Measurements from ENCODE around the gene MRNIP. TPM values are rescaled to one million over a fixed set of nuclear protein-coding genes. Genes with fewer than 3 reads are reported as not detected.

MRNIP gene
- total and polyA plus RNA-seq, 2 of the 4 experiments (the other 2 are of a cell fraction) = 6.6 to 24.7 TPM

DNA sequence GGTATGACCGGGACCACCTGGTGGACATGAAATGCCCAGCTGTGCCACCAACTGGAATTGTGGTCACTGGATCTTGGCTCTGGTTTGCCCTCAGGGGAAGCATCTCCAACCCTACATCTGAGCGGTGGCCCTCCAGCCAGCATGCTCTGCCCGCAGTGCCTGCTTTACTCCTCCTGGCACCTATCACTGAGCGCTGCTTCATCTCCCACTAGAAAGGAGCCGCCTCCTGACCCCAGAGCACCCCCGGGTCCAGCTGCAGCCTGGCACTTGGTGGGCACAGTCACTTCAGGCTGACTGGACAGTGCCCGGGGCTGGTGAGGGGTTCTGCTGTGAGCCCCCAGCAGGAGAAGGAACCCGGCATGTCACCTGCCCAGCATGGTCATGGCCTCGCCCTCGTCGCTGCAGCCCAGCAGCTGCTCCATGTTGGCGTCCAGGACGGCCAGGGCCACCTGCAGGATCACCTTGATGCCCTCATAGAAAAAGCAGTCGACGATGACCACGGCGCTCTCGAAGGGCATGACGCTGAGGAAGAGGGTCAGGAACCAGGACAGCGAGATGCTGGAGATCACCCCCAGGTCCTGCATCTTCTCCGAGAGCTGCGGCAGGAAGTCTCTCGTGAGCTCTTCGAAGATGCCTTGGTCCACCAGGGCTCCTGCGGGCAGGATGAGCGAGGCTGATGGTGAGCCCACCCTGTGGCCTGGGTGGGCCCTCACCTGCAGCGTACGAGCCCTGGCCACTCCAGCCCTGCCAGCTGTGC, 16.1 kb upstream of the MRNIP start:
- Histone ChIP-seq H3K4ac (ENCODE audit: low read depth, low read length) (no peak overlapping the region), H2BK15ac (ENCODE audit: low read depth, low read length) (no peak overlapping the region), H3K9me1 (ENCODE audit: insufficient read depth, low read length) (no peaks in the 10 kb centered on the region), H3K79me1 (ENCODE audit: low read depth in 1 of 2, low read length in 2 of 2) (no peaks in the 10 kb centered on the region; a peak in 1 of 4 replicates), H3K27me3 (ENCODE audit: control insufficient read depth, insufficient read depth, low read length) (no peaks in the 10 kb centered on the region), H3K4me2 (ENCODE audit: low read depth, low read length) (no peak overlapping the region), H3K23ac (ENCODE audit: low read depth, low read length) (no peak overlapping the region), H3K9ac (ENCODE audit: low read depth, low read length) (no peak overlapping the region), H2AFZ (replicated peaks; ENCODE audit: low read length, poor library complexity) (no peak overlapping the region), H4K5ac (ENCODE audit: low read depth, low read length) (no peak overlapping the region), H2BK20ac (ENCODE audit: low read depth, low read length) (no peak overlapping the region), H4K91ac (ENCODE audit: insufficient read depth, low read depth, low read length) (no peak overlapping the region), H4K20me1 (ENCODE audit: insufficient read depth, low read length) (no peaks in the 10 kb centered on the region), H4K8ac (ENCODE audit: low read depth in 2 of 2, low read length in 2 of 2) (no peak overlapping the region), H2AK5ac (ENCODE audit: low read depth, low read length) (no peak overlapping the region), H3K56ac (ENCODE audit: extremely low read depth, insufficient read depth, low read length) (no peak overlapping the region), H3K27ac (ENCODE audit: insufficient read depth, low read length) (no peak overlapping the region), H2BK5ac (ENCODE audit: low read depth, low read length, poor library complexity, severe bottlenecking) (no peak overlapping the region), H3K36me3 (ENCODE audit: control insufficient read depth, insufficient read depth, low read length) (peaks cover 73% of the 10 kb centered on the region), H3K18ac (ENCODE audit: low read depth, low read length) (no peak overlapping the region), H2BK120ac (ENCODE audit: low read depth, low read length) (no peak overlapping the region), H3K4me1 (ENCODE audit: control insufficient read depth, insufficient read depth, low read length) (no peaks in the 10 kb centered on the region), H3K14ac (replicated peaks; ENCODE audit: low read depth, low read length) (no peak overlapping the region), H3K4me3 (ENCODE audit: insufficient read depth, low read depth, low read length) (no peak overlapping the region), H3K9me3 (ENCODE audit: control insufficient read depth, insufficient read depth, low read length) (no peaks in the 10 kb centered on the region), H2AK9ac (replicated peaks; ENCODE audit: low read depth, low read length, poor library complexity) (no peak overlapping the region)
- BruUV-seq (replicated peaks) = no TSS peak
- DNase-seq (no peak), ATAC-seq (ENCODE audit: low read depth) (no peak)
- WGBS, 2 experiments (ENCODE audit: extremely low coverage in 2 of 2, insufficient read length in 1 of 2) = 96% methylated on average over 14 of the region's 28 CpGs; no CpG with 5 or more reads in 1 of the 2 experiments
- POLR2A ChIA-PET (ENCODE audit: unreplicated experiment) = no interaction called here
- dilution Hi-C loops (cut with HindIII; ENCODE audit: low sequenced_read_pairs, unreplicated experiment) = no loop called here
- CTCF ChIA-PET = no interaction called here
- intact Hi-C loops (cut with micrococcal nuclease) = no loop called here
- in situ Hi-C loops (cut with MboI; ENCODE audit: low sequenced_read_pairs) = no loop called here
- TF ChIP-seq FOS (IDR thresholded peaks at IDR 0.05; ENCODE audit: low read depth, low read length) (no peak), MAFK (IDR thresholded peaks at IDR 0.05; ENCODE audit: low read depth, low read length) (no peak), NFE2L2 (IDR thresholded peaks at IDR 0.05; ENCODE audit: low read depth, low read length) (no peak), RCOR1 (IDR thresholded peaks at IDR 0.05; ENCODE audit: insufficient replicate concordance, low read length) (no peak), RAD21 (IDR thresholded peaks at IDR 0.05; ENCODE audit: low read length) (no peak), CEBPB (IDR thresholded peaks at IDR 0.05; ENCODE audit: low read depth, low read length) (no peak)
- TF ChIP-seq, protein P1, sequence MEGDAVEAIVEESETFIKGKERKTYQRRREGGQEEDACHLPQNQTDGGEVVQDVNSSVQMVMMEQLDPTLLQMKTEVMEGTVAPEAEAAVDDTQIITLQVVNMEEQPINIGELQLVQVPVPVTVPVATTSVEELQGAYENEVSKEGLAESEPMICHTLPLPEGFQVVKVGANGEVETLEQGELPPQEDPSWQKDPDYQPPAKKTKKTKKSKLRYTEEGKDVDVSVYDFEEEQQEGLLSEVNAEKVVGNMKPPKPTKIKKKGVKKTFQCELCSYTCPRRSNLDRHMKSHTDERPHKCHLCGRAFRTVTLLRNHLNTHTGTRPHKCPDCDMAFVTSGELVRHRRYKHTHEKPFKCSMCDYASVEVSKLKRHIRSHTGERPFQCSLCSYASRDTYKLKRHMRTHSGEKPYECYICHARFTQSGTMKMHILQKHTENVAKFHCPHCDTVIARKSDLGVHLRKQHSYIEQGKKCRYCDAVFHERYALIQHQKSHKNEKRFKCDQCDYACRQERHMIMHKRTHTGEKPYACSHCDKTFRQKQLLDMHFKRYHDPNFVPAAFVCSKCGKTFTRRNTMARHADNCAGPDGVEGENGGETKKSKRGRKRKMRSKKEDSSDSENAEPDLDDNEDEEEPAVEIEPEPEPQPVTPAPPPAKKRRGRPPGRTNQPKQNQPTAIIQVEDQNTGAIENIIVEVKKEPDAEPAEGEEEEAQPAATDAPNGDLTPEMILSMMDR (conservative IDR thresholded peaks at IDR 0.05; ENCODE audit: low read depth, low read length) = no peak
- TF ChIP-seq, protein P2, sequence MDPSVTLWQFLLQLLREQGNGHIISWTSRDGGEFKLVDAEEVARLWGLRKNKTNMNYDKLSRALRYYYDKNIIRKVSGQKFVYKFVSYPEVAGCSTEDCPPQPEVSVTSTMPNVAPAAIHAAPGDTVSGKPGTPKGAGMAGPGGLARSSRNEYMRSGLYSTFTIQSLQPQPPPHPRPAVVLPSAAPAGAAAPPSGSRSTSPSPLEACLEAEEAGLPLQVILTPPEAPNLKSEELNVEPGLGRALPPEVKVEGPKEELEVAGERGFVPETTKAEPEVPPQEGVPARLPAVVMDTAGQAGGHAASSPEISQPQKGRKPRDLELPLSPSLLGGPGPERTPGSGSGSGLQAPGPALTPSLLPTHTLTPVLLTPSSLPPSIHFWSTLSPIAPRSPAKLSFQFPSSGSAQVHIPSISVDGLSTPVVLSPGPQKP (IDR thresholded peaks at IDR 0.05; ENCODE audit: borderline replicate concordance, low read depth, low read length) = no peak

Measured in IMR-90 (cell line).